MM.1S (cell line): ENCODE data around the gene AGO3.

Experiments
- DNase-seq: peaks from one replicate; pipeline ENCODE4 v3.0.0-alpha.2; 2015
- H2AFZ ChIP-seq: fragments of 300-600 bp; sonication (generic); 2 replicates; pipeline ENCODE4 v1.6.0; 2016; ENCODE audit warnings: antibody characterized with exemption, low read length
- H3F3A ChIP-seq: fragments of 300-600 bp; sonication (generic); 2 replicates; pipeline ENCODE4 v1.6.1; 2016; ENCODE audit warnings: mild to moderate bottlenecking, antibody characterized with exemption, low read length, moderate library complexity, mixed read lengths; ENCODE audit not compliant: insufficient read depth
- H3K27ac ChIP-seq: fragments of 300-600 bp; sonication (generic); 2 replicates; pipeline ENCODE4 v1.5.1; 2016; ENCODE audit warnings: mild to moderate bottlenecking, low read length
- H3K27me3 ChIP-seq: fragments of 300-600 bp; sonication (generic); replicated peaks from 2 replicates; pipeline ENCODE4 v1.6.0; 2016; ENCODE audit warnings: low read length; ENCODE audit not compliant: insufficient read depth
- H3K36me3 ChIP-seq: fragments of 300-600 bp; sonication (generic); replicated peaks from 2 replicates; pipeline ENCODE4 v1.6.1; 2016; ENCODE audit warnings: mild to moderate bottlenecking, low read length, mixed read lengths; ENCODE audit not compliant: insufficient read depth
- H3K4me1 ChIP-seq: fragments of 300-600 bp; sonication (generic); 2 replicates; pipeline ENCODE4 v1.6.1; 2016; ENCODE audit warnings: low read length, mixed read lengths
- H3K4me2 ChIP-seq: fragments of 300-600 bp; sonication (generic); 2 replicates; pipeline ENCODE4 v1.6.0; 2016; ENCODE audit warnings: low read depth, low read length
- H3K4me3 ChIP-seq: fragments of 300-600 bp; sonication (generic); 2 replicates; pipeline ENCODE4 v1.5.1; 2016; ENCODE audit warnings: low read length, mixed read lengths
- H3K79me2 ChIP-seq: fragments of 300-600 bp; sonication (generic); 2 replicates; pipeline ENCODE4 v1.6.1; 2016; ENCODE audit warnings: mixed run types, low read length, mixed read lengths
- H3K9ac ChIP-seq: fragments of 300-600 bp; sonication (generic); 2 replicates; pipeline ENCODE4 v1.6.1; 2016; ENCODE audit warnings: low read length, mixed read lengths
- H3K9me2 ChIP-seq: fragments of 300-600 bp; sonication (generic); replicated peaks from 2 replicates; pipeline ENCODE4 v1.6.1; 2016; ENCODE audit warnings: mild to moderate bottlenecking, low read length, mixed read lengths; ENCODE audit not compliant: insufficient read depth
- H3K9me3 ChIP-seq: fragments of 300-600 bp; sonication (generic); replicated peaks from 2 replicates; pipeline ENCODE4 v1.6.1; 2016; ENCODE audit warnings: mild to moderate bottlenecking, low read length, mixed read lengths; ENCODE audit not compliant: insufficient read depth
- H4K20me1 ChIP-seq: fragments of 300-600 bp; sonication (generic); 2 replicates; pipeline ENCODE4 v1.6.1; 2016; ENCODE audit warnings: mild to moderate bottlenecking, low read length, moderate library complexity, mixed read lengths; ENCODE audit not compliant: insufficient read depth
- CTCF ChIP-seq: fragments of 300-600 bp; sonication (generic); IDR thresholded peaks from 2 replicates; pipeline ENCODE4 v1.5.1; 2016; ENCODE audit warnings: antibody characterized with exemption, low read length, mixed read lengths
- EZH2 ChIP-seq: fragments of 300-600 bp; sonication (generic); optimal IDR thresholded peaks from 2 replicates; pipeline ENCODE3; 2017; ENCODE audit warnings: low read depth, mild to moderate bottlenecking, antibody characterized with exemption, low read length, mixed read lengths
- EZH2phosphoT487 ChIP-seq: fragments of 300-600 bp; sonication (generic); IDR thresholded peaks from 2 replicates; pipeline ENCODE4 v1.6.1; 2018; ENCODE audit warnings: antibody characterized with exemption, low read length

The AGO3 gene

GRCh38 chr1:36085126-36085525 lies 154.2 kb downstream of the AGO3 start:
- TF ChIP-seq EZH2: no peak
- no peak for TF ChIP-seq CTCF
- no peak for TF ChIP-seq EZH2phosphoT487
- H3K9ac ChIP-seq: no peak overlapping the region
- H3K79me2 ChIP-seq: peaks cover 14% of the 10 kb centered on the region
- no peak overlapping the region for H3K27ac ChIP-seq
- no peaks in the 10 kb centered on the region for H3K9me3 ChIP-seq
- no peak for DNase-seq
- H3K4me2 ChIP-seq: no peak overlapping the region
- H3K36me3 ChIP-seq: no peaks in the 10 kb centered on the region
- no peaks in the 10 kb centered on the region for H3K9me2 ChIP-seq
- no peaks in the 10 kb centered on the region for H3F3A ChIP-seq
- no peaks in the 10 kb centered on the region for H4K20me1 ChIP-seq
- no peak overlapping the region for H3K4me3 ChIP-seq
- no peaks in the 10 kb centered on the region for H3K27me3 ChIP-seq
- H2AFZ ChIP-seq: no peak overlapping the region
- 0 out of 2 replicates have a peak, but pooled peaks cover 3% of the 10 kb centered on the region for H3K4me1 ChIP-seq

DNA sequence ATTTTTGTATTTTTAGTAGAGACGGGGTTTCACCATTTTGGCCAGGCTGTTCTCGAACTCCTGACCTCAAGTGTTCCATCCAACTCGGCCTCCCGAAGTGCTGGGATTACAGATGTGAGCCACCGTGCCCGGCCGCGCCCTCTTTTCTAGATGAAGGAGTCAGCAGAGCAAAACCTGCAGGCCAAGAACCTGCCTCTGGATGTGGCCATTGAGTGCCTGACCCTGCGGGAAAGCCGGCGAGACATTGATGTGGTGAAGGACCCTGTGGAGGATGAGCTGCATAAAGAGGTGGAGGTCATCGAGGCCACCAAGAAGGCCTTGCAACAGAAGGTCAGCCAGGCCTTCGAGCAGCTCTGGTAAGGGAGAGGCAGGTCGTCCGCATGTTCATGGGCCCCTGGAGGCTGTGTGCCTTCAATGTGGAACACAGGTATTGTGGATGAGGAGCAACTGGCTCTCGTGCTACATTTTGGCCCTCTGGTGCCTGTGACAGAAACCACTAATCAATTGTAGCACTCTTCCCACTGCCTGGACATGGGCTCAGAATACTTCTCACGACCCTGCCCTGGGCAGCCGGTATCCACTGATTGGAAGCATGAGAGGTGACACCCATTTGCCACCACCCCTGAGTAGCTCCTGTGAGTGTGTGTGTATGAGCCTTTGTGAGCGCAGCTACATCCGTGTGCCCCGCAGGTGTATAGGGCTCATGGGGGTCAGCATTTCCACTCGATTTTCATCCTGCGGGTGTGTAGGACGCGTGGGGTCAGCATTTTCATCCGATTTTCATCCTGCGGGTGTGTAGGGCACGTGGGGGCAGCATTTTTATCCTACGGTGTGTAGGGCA lies 155.0 kb downstream of the AGO3 start:
- no peak overlapping the region for H3K27ac ChIP-seq
- no peaks in the 10 kb centered on the region for H3K9me2 ChIP-seq
- no peak overlapping the region for H2AFZ ChIP-seq
- no peaks in the 10 kb centered on the region for H3F3A ChIP-seq
- 0 out of 2 replicates have a peak, but pooled peaks cover 5% of the 10 kb centered on the region for H3K4me1 ChIP-seq
- H3K27me3 ChIP-seq: no peaks in the 10 kb centered on the region
- DNase-seq: no peak
- no peak overlapping the region for H3K4me3 ChIP-seq
- no peaks in the 10 kb centered on the region for H3K36me3 ChIP-seq
- TF ChIP-seq EZH2 (no peak), EZH2phosphoT487 (no peak), CTCF (no peak)
- H4K20me1 ChIP-seq: no peaks in the 10 kb centered on the region
- H3K4me2 ChIP-seq: no peak overlapping the region
- H3K79me2 ChIP-seq: peaks cover 22% of the 10 kb centered on the region
- no peak overlapping the region for H3K9ac ChIP-seq
- no peaks in the 10 kb centered on the region for H3K9me3 ChIP-seq

- peaks cover 29% of the 10 kb centered on the region for H3K79me2 ChIP-seq
- H3K27ac ChIP-seq: no peak overlapping the region
- no peak overlapping the region for H3K4me2 ChIP-seq
- H3K9ac ChIP-seq: no peak overlapping the region
- no peaks in the 10 kb centered on the region for H3F3A ChIP-seq
- no peaks in the 10 kb centered on the region for H4K20me1 ChIP-seq
- H3K4me1 ChIP-seq: 0 out of 2 replicates have a peak, but pooled peaks cover 5% of the 10 kb centered on the region
- H2AFZ ChIP-seq: no peak overlapping the region; the same call in 1 of the 2 replicates
- H3K27me3 ChIP-seq: no peaks in the 10 kb centered on the region
- H3K9me2 ChIP-seq: no peaks in the 10 kb centered on the region
- no peaks in the 10 kb centered on the region for H3K9me3 ChIP-seq
- DNase-seq: no peak
- H3K4me3 ChIP-seq: no peak overlapping the region
- no peaks in the 10 kb centered on the region for H3K36me3 ChIP-seq
- TF ChIP-seq EZH2 (no peak), CTCF (no peak), EZH2phosphoT487 (no peak)
Measured at GRCh38 chr1:36086529-36087232, 155.8 kb downstream of the AGO3 start.
